ENCODE data around the gene GJB6.
"Not testable (repeated sequence)": the region's sequence is repeated elsewhere in the genome, so short reads cannot be mapped to it uniquely, and the experiment has no call there.

The GJB6 gene

GRCh38 chr13:20231839-20232555, at the start of gene GJB6:
Gene GJB6 (minus strand): TSS chr13:20232319. CDS start chr13:20223480, 8,839 bp downstream.
- DNase-seq (ENCODE audit: low read depth in 2 of 2) = no peak

- not testable (repeated sequence) for DNase-seq (ENCODE audit: low read depth in 2 of 2)
Measured at GRCh38 chr13:20276901-20277300, 44.8 kb upstream of the GJB6 start.

- no peak for DNase-seq (ENCODE audit: low read depth in 2 of 2)
Measured at GRCh38 chr13:20274466-20274865, 42.3 kb upstream of the GJB6 start.

GRCh38 chr13:20272588-20273171, 40.6 kb upstream of the GJB6 start:
- DNase-seq (ENCODE audit: low read depth in 2 of 2) = no peak

- DNase-seq (ENCODE audit: low read depth in 2 of 2) = no peak
Measured at GRCh38 chr13:20272104-20272503, 40.0 kb upstream of the GJB6 start.

- DNase-seq (ENCODE audit: low read depth in 2 of 2) = no peak
Measured at GRCh38 chr13:20271441-20271840, 39.3 kb upstream of the GJB6 start.

GRCh38 chr13:20270163-20270865, 38.2 kb upstream of the GJB6 start:
- DNase-seq (ENCODE audit: low read depth in 2 of 2) = peak in 1 of 2 experiments; percentile 6

- DNase-seq (ENCODE audit: low read depth in 2 of 2) = no peak
Measured at GRCh38 chr13:20264271-20265018, 32.3 kb upstream of the GJB6 start.

- no peak for DNase-seq (ENCODE audit: low read depth in 2 of 2)
Measured at GRCh38 chr13:20263393-20264044, 31.4 kb upstream of the GJB6 start.

GRCh38 chr13:20258963-20259288, 26.8 kb upstream of the GJB6 start:
- no peak for DNase-seq (ENCODE audit: low read depth in 2 of 2)

- no peak for DNase-seq (ENCODE audit: low read depth in 2 of 2)
Measured at GRCh38 chr13:20258208-20258962, 26.3 kb upstream of the GJB6 start.

GRCh38 chr13:20254076-20254475, 22.0 kb upstream of the GJB6 start:
- no peak for DNase-seq (ENCODE audit: low read depth in 2 of 2)

GRCh38 chr13:20249913-20250312, 17.8 kb upstream of the GJB6 start:
- no peak for DNase-seq (ENCODE audit: low read depth in 2 of 2)

- no peak for DNase-seq (ENCODE audit: low read depth in 2 of 2)
Measured at GRCh38 chr13:20247963-20248362, 15.8 kb upstream of the GJB6 start.

- DNase-seq (ENCODE audit: low read depth in 2 of 2) = no peak
Measured at GRCh38 chr13:20247403-20247802, 15.3 kb upstream of the GJB6 start.

- DNase-seq (ENCODE audit: low read depth in 2 of 2) = no peak
Measured at GRCh38 chr13:20241593-20241992, 9.5 kb upstream of the GJB6 start.

GRCh38 chr13:20239748-20240147, 7.6 kb upstream of the GJB6 start:
- no peak for DNase-seq (ENCODE audit: low read depth in 2 of 2)

GRCh38 chr13:20232556-20233277, 598 bp upstream of the GJB6 start:
- no peak for DNase-seq (ENCODE audit: low read depth in 2 of 2)

GRCh38 chr13:20230913-20231838, 943 bp downstream of the GJB6 start:
- no peak for DNase-seq (ENCODE audit: low read depth in 2 of 2)
